Measurements from ENCODE around the gene RUNX1. TPM values are rescaled to one million over a fixed set of nuclear protein-coding genes. Genes with fewer than 3 reads are reported as not detected.

The RUNX1 gene
- total RNA-seq, 1 experiment from 2014 or later: 0.52 TPM

DNA sequence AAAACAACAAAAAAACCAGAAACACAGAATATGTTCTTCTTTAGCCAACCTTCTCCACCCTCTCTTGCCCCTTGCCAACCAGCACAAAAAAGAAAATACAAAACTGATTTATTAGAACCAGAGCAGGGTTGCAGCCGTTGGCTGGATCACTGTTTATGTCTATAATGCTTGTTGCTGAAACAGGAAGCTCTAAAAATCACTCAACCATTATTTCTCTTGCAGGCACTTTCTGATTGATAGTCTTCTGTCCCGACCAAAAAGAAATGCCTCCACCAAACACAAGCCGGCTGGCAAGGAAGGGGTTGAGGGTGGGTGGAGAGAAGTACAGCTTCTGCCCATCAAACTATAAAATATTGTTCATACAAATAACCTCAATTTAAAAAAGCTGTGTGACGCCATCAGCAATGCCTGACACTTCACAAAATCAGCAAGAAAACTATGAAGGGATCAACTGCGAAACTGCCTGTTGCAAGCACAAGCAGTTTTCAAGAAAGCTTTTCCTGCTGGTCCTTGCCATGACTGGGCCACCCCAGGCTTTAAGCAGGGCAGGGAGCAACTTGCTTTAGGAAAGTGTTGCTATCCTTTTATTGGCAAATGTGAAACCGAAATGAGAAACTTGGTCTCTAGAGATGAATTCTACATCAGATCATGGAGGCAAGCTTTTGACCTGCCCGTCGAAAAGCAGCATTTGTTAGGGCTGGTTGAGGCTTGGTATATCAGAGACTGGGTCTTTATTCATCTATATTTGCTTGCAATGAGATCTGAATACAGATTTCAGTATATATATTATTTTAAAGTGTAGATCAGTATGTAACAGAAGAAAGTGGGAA lies 174.2 kb downstream of the RUNX1 start:
- no peaks in the 10 kb centered on the region for H3K36me3 ChIP-seq (ENCODE audit: insufficient read depth, low read length, poor library complexity, severe bottlenecking)
- no peaks in the 10 kb centered on the region for H3K9me3 ChIP-seq (ENCODE audit: low read depth, low read length, poor library complexity, severe bottlenecking)
- H3K27me3 ChIP-seq (replicated peaks; ENCODE audit: insufficient read depth, low read depth, low read length, poor library complexity): no peaks in the 10 kb centered on the region
- no peak for DNase-seq (ENCODE audit: low spot score)
- no TSS peak for BruUV-seq (replicated peaks)
- H3K27ac ChIP-seq (ENCODE audit: low read depth, low read length, poor library complexity, severe bottlenecking): no peak overlapping the region
- H3K4me3 ChIP-seq (ENCODE audit: low read depth, low read length, poor library complexity, severe bottlenecking): no peak overlapping the region
- no peak for TF ChIP-seq EZH2 (IDR thresholded peaks at IDR 0.05; ENCODE audit: borderline replicate concordance, low read depth, low read length, poor library complexity, severe bottlenecking)
- TF ChIP-seq, protein P1, sequence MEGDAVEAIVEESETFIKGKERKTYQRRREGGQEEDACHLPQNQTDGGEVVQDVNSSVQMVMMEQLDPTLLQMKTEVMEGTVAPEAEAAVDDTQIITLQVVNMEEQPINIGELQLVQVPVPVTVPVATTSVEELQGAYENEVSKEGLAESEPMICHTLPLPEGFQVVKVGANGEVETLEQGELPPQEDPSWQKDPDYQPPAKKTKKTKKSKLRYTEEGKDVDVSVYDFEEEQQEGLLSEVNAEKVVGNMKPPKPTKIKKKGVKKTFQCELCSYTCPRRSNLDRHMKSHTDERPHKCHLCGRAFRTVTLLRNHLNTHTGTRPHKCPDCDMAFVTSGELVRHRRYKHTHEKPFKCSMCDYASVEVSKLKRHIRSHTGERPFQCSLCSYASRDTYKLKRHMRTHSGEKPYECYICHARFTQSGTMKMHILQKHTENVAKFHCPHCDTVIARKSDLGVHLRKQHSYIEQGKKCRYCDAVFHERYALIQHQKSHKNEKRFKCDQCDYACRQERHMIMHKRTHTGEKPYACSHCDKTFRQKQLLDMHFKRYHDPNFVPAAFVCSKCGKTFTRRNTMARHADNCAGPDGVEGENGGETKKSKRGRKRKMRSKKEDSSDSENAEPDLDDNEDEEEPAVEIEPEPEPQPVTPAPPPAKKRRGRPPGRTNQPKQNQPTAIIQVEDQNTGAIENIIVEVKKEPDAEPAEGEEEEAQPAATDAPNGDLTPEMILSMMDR (conservative IDR thresholded peaks at IDR 0.05; ENCODE audit: low read depth, low read length): no peak
- intact Hi-C loops (cut with micrococcal nuclease; ENCODE audit: unreplicated experiment): no loop called here
- CTCF ChIA-PET: interaction anchor here (0.5 kb wide), 1 partner anchor 431 kb away, joined by 3 read pairs; no protein-coding TSS in a partner anchor
- POLR2A ChIA-PET (ENCODE audit: low non-redundant PET): no interaction called here
- H3K4me1 ChIP-seq (ENCODE audit: insufficient read depth, low read length, poor library complexity, severe bottlenecking): no peaks in the 10 kb centered on the region

GRCh38 chr21:34871026-34871908 lies 177.8 kb downstream of the RUNX1 start:
- H3K27me3 ChIP-seq (replicated peaks; ENCODE audit: insufficient read depth, low read depth, low read length, poor library complexity): no peaks in the 10 kb centered on the region
- no peak overlapping the region for H3K27ac ChIP-seq (ENCODE audit: low read depth, low read length, poor library complexity, severe bottlenecking)
- ChIA-PET POLR2A (ENCODE audit: low non-redundant PET) (no interaction called here), CTCF (no interaction called here)
- DNase-seq (ENCODE audit: low spot score): no peak
- H3K4me1 ChIP-seq (ENCODE audit: insufficient read depth, low read length, poor library complexity, severe bottlenecking): no peaks in the 10 kb centered on the region
- no peaks in the 10 kb centered on the region for H3K36me3 ChIP-seq (ENCODE audit: insufficient read depth, low read length, poor library complexity, severe bottlenecking)
- no peak for TF ChIP-seq EZH2 (IDR thresholded peaks at IDR 0.05; ENCODE audit: borderline replicate concordance, low read depth, low read length, poor library complexity, severe bottlenecking)
- TF ChIP-seq, protein P1 (conservative IDR thresholded peaks at IDR 0.05; ENCODE audit: low read depth, low read length): no peak
- intact Hi-C loops (cut with micrococcal nuclease; ENCODE audit: unreplicated experiment): no loop called here
- H3K9me3 ChIP-seq (ENCODE audit: low read depth, low read length, poor library complexity, severe bottlenecking): no peaks in the 10 kb centered on the region
- BruUV-seq (replicated peaks): no TSS peak
- H3K4me3 ChIP-seq (ENCODE audit: low read depth, low read length, poor library complexity, severe bottlenecking): no peak overlapping the region

- CTCF ChIA-PET: no interaction called here
- Histone ChIP-seq H3K9me3 (ENCODE audit: low read depth, low read length, poor library complexity, severe bottlenecking) (no peaks in the 10 kb centered on the region), H3K4me1 (ENCODE audit: insufficient read depth, low read length, poor library complexity, severe bottlenecking) (no peaks in the 10 kb centered on the region), H3K27ac (ENCODE audit: low read depth, low read length, poor library complexity, severe bottlenecking) (no peak overlapping the region), H3K27me3 (replicated peaks; ENCODE audit: insufficient read depth, low read depth, low read length, poor library complexity) (no peaks in the 10 kb centered on the region), H3K36me3 (ENCODE audit: insufficient read depth, low read length, poor library complexity, severe bottlenecking) (no peaks in the 10 kb centered on the region), H3K4me3 (ENCODE audit: low read depth, low read length, poor library complexity, severe bottlenecking) (no peak overlapping the region)
- DNase-seq (ENCODE audit: low spot score): no peak
- TF ChIP-seq, protein P1 (conservative IDR thresholded peaks at IDR 0.05; ENCODE audit: low read depth, low read length): no peak
- TF ChIP-seq EZH2 (IDR thresholded peaks at IDR 0.05; ENCODE audit: borderline replicate concordance, low read depth, low read length, poor library complexity, severe bottlenecking): no peak
- intact Hi-C loops (cut with micrococcal nuclease; ENCODE audit: unreplicated experiment): no loop called here
- no TSS peak for BruUV-seq (replicated peaks)
- POLR2A ChIA-PET (ENCODE audit: low non-redundant PET): no interaction called here
Observed at GRCh38 chr21:34870246-34870645, 178.9 kb downstream of the RUNX1 start.

All from A673 (cell line).